Activated naive CD8-positive, alpha-beta T cell treated with anti-CD3 and anti-CD28 coated beads, Interleukin-2, amount 50 U/mL, for 24 hours (primary cell): ENCODE measurements around the gene PPFIA1.

Experiments used
- ATAC-seq: fragments of 150-1000 bp; cut with Tn5 transposase; one replicate; pipeline ENCODE4 v1.10.0; 2021
- DNase-seq: peaks from one replicate; pipeline ENCODE4 v3.0.0; 2021
- H3K27ac Mint-ChIP-seq: one replicate; pipeline ENCODE4 v1.8.0; 2021; ENCODE audit warnings: mild to moderate bottlenecking, mixed read lengths
- H3K27me3 Mint-ChIP-seq: one replicate; pipeline ENCODE4 v1.8.0; 2021; ENCODE audit warnings: mixed read lengths
- H3K36me3 Mint-ChIP-seq: one replicate; pipeline ENCODE4 v1.8.0; 2021; ENCODE audit warnings: low read depth, mixed read lengths
- H3K4me1 Mint-ChIP-seq: one replicate; pipeline ENCODE4 v1.8.0; 2021; ENCODE audit warnings: mixed read lengths
- H3K4me3 Mint-ChIP-seq: one replicate; pipeline ENCODE4 v1.8.0; 2021; ENCODE audit warnings: mild to moderate bottlenecking, moderate library complexity, mixed read lengths
- H3K9me3 Mint-ChIP-seq: one replicate; pipeline ENCODE4 v1.8.0; 2021; ENCODE audit warnings: mixed read lengths

PPFIA1 gene

GRCh38 chr11:70415642-70416395, 145.3 kb downstream of the PPFIA1 start:
- no peak for DNase-seq
- H3K27ac Mint-ChIP-seq, result no peak overlapping the region
- no peak for ATAC-seq
- no peak overlapping the region for H3K4me3 Mint-ChIP-seq
- no peaks in the 10 kb centered on the region for H3K9me3 Mint-ChIP-seq
- peaks cover 17% of the 10 kb centered on the region for H3K27me3 Mint-ChIP-seq
- H3K4me1 Mint-ChIP-seq, result peaks cover 6% of the 10 kb centered on the region
- peaks cover 52% of the 10 kb centered on the region for H3K36me3 Mint-ChIP-seq

- Mint-ChIP-seq H3K27me3 (peaks cover 16% of the 10 kb centered on the region), H3K4me3 (no peak overlapping the region), H3K27ac (no peak overlapping the region), H3K36me3 (peaks cover 49% of the 10 kb centered on the region), H3K4me1 (peaks cover 6% of the 10 kb centered on the region), H3K9me3 (no peaks in the 10 kb centered on the region)
- DNase-seq (no peak), ATAC-seq (no peak)
Measured at GRCh38 chr11:70416881-70417280, 146.4 kb downstream of the PPFIA1 start.

GRCh38 chr11:70418130-70418529, 147.6 kb downstream of the PPFIA1 start:
- Mint-ChIP-seq H3K36me3 (peaks cover 45% of the 10 kb centered on the region), H3K27ac (no peak overlapping the region), H3K4me3 (no peak overlapping the region), H3K4me1 (peaks cover 6% of the 10 kb centered on the region), H3K9me3 (no peaks in the 10 kb centered on the region), H3K27me3 (peaks cover 16% of the 10 kb centered on the region)
- no peak for DNase-seq
- no peak for ATAC-seq

- H3K27ac Mint-ChIP-seq, result no peak overlapping the region
- H3K36me3 Mint-ChIP-seq, result peaks cover 44% of the 10 kb centered on the region
- ATAC-seq, result no peak
- H3K4me1 Mint-ChIP-seq, result peaks cover 15% of the 10 kb centered on the region
- H3K4me3 Mint-ChIP-seq, result no peak overlapping the region
- DNase-seq, result no peak
- peaks cover 20% of the 10 kb centered on the region for H3K27me3 Mint-ChIP-seq
- no peaks in the 10 kb centered on the region for H3K9me3 Mint-ChIP-seq
Measured at GRCh38 chr11:70419307-70420007, 149.0 kb downstream of the PPFIA1 start.

- peaks cover 16% of the 10 kb centered on the region for H3K27me3 Mint-ChIP-seq
- ATAC-seq (no peak), DNase-seq (no peak)
- H3K4me1 Mint-ChIP-seq, result peaks cover 15% of the 10 kb centered on the region
- H3K9me3 Mint-ChIP-seq, result no peaks in the 10 kb centered on the region
- H3K36me3 Mint-ChIP-seq, result peaks cover 39% of the 10 kb centered on the region
- no peak overlapping the region for H3K27ac Mint-ChIP-seq
- H3K4me3 Mint-ChIP-seq, result no peak overlapping the region
Measured at GRCh38 chr11:70420008-70420464, 149.5 kb downstream of the PPFIA1 start.

- Mint-ChIP-seq H3K4me3 (no peak overlapping the region), H3K36me3 (peaks cover 37% of the 10 kb centered on the region), H3K27ac (no peak overlapping the region), H3K4me1 (peaks cover 13% of the 10 kb centered on the region), H3K9me3 (no peaks in the 10 kb centered on the region), H3K27me3 (peaks cover 18% of the 10 kb centered on the region)
- no peak for DNase-seq
- no peak for ATAC-seq
Measured at GRCh38 chr11:70420496-70420895, 150.0 kb downstream of the PPFIA1 start.

GRCh38 chr11:70421123-70421522, 150.6 kb downstream of the PPFIA1 start:
- Mint-ChIP-seq H3K4me1 (peaks cover 9% of the 10 kb centered on the region), H3K27ac (no peak overlapping the region), H3K9me3 (no peaks in the 10 kb centered on the region), H3K36me3 (peaks cover 37% of the 10 kb centered on the region), H3K4me3 (no peak overlapping the region), H3K27me3 (peaks cover 20% of the 10 kb centered on the region)
- ATAC-seq (no peak), DNase-seq (no peak)

- Mint-ChIP-seq H3K4me3 (no peak overlapping the region), H3K9me3 (no peaks in the 10 kb centered on the region), H3K27ac (no peak overlapping the region), H3K4me1 (peaks cover 9% of the 10 kb centered on the region), H3K36me3 (peaks cover 27% of the 10 kb centered on the region), H3K27me3 (peaks cover 16% of the 10 kb centered on the region)
- DNase-seq (no peak), ATAC-seq (no peak)
Measured at GRCh38 chr11:70422692-70423522, 152.4 kb downstream of the PPFIA1 start.

GRCh38 chr11:70423523-70424505, 153.3 kb downstream of the PPFIA1 start:
- peak; percentile 58 for DNase-seq

GRCh38 chr11:70424765-70425344, 154.4 kb downstream of the PPFIA1 start:
- peaks cover 9% of the 10 kb centered on the region for H3K4me1 Mint-ChIP-seq
- ATAC-seq (no peak), DNase-seq (no peak)
- no peak overlapping the region for H3K27ac Mint-ChIP-seq
- no peak overlapping the region for H3K4me3 Mint-ChIP-seq
- H3K27me3 Mint-ChIP-seq, result peaks cover 13% of the 10 kb centered on the region
- H3K36me3 Mint-ChIP-seq, result peaks cover 29% of the 10 kb centered on the region
- H3K9me3 Mint-ChIP-seq, result no peaks in the 10 kb centered on the region

More at GRCh38 chr11:70423523-70424505, 153.3 kb downstream of the PPFIA1 start:
- Mint-ChIP-seq H3K4me3 (no peak overlapping the region), H3K9me3 (no peaks in the 10 kb centered on the region), H3K27ac (peak overlapping the region; percentile 84), H3K27me3 (peaks cover 13% of the 10 kb centered on the region), H3K4me1 (peaks cover 9% of the 10 kb centered on the region), H3K36me3 (peaks cover 28% of the 10 kb centered on the region)
- ATAC-seq, result peak; percentile 75

- Mint-ChIP-seq H3K36me3 (peaks cover 20% of the 10 kb centered on the region), H3K4me1 (peaks cover 9% of the 10 kb centered on the region), H3K27ac (no peak overlapping the region), H3K27me3 (peaks cover 17% of the 10 kb centered on the region), H3K4me3 (no peak overlapping the region), H3K9me3 (no peaks in the 10 kb centered on the region)
- ATAC-seq (no peak), DNase-seq (no peak)
Measured at GRCh38 chr11:70427436-70427835, 156.9 kb downstream of the PPFIA1 start.

- no peaks in the 10 kb centered on the region for H3K9me3 Mint-ChIP-seq
- no peak overlapping the region for H3K4me3 Mint-ChIP-seq
- peaks cover 6% of the 10 kb centered on the region for H3K4me1 Mint-ChIP-seq
- ATAC-seq (no peak), DNase-seq (no peak)
- H3K27ac Mint-ChIP-seq, result no peak overlapping the region
- peaks cover 16% of the 10 kb centered on the region for H3K27me3 Mint-ChIP-seq
- H3K36me3 Mint-ChIP-seq, result peaks cover 21% of the 10 kb centered on the region
Measured at GRCh38 chr11:70428701-70429427, 158.4 kb downstream of the PPFIA1 start.

GRCh38 chr11:70429428-70429705, 158.9 kb downstream of the PPFIA1 start:
- DNase-seq (no peak), ATAC-seq (no peak)
- H3K27me3 Mint-ChIP-seq, result peaks cover 11% of the 10 kb centered on the region
- peaks cover 1% of the 10 kb centered on the region for H3K4me1 Mint-ChIP-seq
- H3K36me3 Mint-ChIP-seq, result peaks cover 19% of the 10 kb centered on the region
- H3K27ac Mint-ChIP-seq, result no peak overlapping the region
- H3K4me3 Mint-ChIP-seq, result no peak overlapping the region
- H3K9me3 Mint-ChIP-seq, result no peaks in the 10 kb centered on the region
